ENCODE data around the gene CFH.
"Not testable (repeated sequence)": the region's sequence is repeated elsewhere in the genome, so short reads cannot be mapped to it uniquely, and the experiment has no call there.

The CFH gene

DNA sequence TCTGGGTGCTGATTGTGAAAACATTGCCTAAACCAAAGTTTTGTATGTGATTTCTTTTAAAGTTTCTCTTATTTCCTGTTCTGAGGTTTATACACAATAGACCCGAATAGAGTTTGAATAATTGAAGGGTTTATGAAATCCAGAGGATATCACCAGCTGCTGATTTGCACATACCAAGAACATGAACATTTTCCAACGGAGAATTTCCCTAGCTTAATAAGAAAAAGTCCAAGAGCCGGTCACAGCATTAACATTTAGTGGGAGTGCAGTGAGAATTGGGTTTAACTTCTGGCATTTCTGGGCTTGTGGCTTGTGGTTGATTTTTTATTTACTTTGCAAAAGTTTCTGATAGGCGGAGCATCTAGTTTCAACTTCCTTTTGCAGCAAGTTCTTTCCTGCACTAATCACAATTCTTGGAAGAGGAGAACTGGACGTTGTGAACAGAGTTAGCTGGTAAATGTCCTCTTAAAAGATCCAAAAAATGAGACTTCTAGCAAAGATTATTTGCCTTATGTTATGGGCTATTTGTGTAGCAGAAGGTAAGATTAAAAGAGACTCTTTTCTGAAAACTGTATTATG lies at the start of gene CFH:
TSS of gene CFH (plus strand) at position 407 of the 579 bp plus-strand sequence. CDS start at position 482, 75 bp downstream.
- DNase-seq: no peak

DNA sequence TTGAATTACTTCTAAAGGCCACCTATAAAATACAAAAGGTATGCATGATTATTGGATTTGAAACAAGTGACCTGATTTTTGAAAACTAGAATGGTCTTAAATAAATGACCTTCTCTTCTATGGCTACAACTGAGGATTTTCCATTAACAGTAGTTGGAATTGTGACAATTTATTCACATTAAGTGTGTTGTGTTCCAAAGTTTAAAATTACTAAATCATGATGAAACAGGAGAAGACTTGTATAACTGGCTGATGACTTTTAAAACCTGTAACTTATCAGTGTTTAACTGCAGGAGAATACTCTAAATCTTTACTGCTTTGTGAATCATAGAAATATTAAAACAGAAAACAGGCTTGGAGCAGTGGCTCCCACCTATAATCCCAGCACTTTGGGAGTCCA lies 48.2 kb upstream of the CFH start:
- no peak for DNase-seq

DNA sequence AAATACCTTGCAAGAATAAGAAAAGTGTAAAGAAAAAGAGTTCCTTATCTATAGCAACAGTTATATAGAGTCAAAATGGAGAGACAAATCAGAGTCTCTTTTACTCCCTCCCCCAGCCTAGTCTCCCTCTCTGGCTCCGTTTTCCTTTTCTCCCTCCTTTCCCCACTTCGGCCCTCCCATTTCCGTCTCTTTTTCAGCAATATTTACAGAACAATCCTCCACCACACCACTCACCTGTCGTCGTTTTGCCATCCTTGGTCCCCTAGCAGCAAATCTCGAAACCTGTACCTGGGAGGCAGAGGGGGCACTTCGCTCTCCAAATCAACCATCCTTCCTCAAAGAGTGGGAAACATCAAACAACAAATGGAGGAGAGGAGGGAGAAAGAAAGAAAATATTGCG lies 43.9 kb upstream of the CFH start:
- DNase-seq: no peak

DNA sequence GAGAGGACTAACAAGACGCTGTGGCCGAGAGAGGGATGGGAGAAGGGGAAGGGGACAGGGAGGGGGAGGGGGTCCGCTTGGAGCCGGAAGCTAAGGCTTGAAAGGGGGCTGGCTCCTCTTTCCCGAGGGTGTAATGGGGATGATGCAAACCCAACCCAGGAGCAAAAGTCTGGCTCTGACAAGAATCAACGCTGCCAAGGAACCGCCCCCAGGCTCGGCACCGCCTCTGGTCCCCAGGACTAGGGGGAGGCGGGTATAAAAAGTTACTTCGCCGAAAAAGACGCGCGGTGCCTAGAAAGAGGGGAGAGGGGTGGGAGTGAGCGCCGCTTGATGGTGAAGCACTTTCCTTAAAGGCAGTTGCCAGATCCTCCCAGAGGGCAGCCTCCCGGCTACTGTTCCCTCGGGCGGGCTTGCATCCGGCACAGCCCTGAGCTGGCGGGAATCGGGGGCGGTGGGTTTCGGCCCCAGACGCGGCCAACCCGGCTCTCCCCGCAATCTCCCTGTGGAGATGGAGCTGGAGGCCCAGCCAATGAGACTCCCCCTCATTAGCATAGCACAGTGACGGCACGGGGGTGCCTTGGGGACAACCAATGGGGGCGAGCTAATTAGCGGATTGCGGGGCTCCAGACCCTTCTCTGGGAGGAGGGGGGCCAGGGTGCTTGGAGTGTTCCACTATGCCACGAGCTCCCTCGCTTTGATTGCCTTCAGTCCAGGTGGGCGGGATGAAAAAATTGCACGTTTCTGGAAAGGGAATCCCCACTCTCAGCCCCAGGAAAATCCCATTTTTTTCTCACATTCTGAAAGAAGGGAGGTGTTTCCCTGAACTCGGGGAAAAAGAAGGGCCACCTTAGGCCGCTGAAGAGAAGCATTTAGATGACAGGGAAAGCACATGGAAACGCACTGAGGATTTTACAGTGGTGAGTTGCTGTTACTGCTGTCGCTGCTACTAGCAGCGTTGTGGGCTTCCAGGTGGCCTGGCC lies 43.2 kb upstream of the CFH start, which contains the start of gene KCNT2:
TSS of gene KCNT2 (minus strand) at position 51 of the 980 bp plus-strand sequence. CDS start 131 bp downstream, outside the sequence.
- DNase-seq: no peak

DNA sequence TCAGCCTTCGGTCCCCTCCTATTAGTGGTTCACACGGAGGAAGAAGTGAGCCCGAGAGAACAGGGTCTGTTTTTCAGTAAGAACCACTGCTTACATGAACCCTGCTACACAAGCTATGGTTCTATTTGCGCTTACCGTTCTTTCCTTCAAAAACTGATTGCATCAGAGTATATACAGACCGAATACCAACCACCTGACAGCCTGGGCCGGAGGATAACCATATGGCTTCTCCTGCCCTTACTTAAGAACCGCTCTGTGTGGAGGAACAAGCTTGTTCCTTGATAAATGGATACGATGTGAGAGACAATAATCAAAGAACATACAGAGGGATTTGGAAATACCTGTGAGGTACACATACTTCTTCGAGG lies 42.5 kb upstream of the CFH start:
- no peak for DNase-seq

DNA sequence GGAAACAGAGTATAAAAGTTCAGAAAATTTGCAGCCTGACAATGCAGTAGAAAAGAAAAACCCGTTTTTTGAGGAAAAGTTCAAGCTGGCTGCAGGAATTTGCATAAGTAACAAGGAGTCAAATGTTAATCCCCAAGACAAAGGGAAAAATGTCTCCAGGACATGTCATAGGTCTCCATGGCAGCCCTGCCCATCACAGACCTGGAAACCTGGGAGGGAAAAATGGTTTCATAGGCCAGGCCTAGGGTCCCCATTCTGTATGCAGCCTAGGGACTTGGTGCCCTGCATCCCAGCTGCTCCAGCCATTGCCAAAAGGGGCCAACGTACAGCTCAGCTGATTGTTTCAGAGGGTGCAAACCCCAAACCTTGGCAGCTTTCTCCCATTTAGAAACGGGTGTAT lies 40.0 kb upstream of the CFH start:
- DNase-seq: no peak

DNA sequence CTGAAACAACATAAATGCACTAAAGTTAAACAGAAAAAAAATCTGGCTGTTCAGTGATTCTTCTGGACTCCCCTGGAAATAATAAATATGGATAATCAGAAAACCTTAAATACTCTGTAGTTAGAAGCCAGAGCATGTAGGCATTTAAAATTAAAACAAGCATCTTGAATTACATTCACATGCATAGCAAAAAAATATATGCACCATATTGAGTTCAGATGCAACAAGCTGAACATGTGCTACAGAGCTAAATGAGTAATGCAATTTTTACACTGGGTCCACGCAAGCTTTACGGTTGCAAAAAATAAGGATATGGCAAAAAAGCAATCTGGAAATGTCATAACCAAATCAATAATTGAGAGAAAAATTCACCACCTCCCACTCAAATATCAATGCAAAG lies 32.1 kb upstream of the CFH start:
- DNase-seq: no peak

DNA sequence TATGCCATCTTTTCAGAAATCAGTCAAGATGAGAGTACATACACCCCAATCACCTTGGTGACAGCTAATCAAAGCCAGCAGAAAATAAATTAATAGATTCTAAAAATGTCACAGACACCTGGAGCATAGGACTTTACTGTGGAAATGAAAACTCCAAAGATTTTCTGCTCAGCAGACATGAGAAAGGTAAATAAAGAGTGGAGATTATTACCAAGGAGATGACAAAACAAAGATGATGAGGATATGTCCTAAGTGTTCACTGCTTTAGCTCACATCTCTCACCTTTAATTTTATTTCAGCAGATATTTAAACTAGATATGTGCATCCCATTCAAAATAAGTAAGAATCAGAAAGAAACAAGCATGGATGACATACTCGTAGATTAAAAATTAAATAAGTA lies 28.8 kb upstream of the CFH start:
- no peak for DNase-seq

DNA sequence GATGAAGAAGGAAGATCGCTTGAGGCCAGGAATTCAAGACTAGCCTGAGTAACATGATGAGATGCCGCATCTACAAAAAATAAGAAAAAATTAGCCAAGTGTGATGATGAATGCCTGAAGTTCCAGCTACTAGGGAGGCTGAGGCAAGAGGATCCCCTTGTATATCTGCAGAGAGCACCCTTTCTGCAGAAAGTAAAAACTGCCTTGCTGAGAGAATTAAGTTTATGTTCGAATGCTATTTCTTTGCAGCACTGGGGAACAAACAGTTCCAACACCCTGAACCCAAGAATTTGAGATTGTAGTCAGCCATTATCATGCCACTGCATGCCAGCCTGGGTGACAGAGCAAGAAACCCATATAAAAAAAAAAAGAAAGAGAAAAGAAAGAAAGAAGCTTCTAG lies 23.0 kb upstream of the CFH start:
- DNase-seq: no peak

DNA sequence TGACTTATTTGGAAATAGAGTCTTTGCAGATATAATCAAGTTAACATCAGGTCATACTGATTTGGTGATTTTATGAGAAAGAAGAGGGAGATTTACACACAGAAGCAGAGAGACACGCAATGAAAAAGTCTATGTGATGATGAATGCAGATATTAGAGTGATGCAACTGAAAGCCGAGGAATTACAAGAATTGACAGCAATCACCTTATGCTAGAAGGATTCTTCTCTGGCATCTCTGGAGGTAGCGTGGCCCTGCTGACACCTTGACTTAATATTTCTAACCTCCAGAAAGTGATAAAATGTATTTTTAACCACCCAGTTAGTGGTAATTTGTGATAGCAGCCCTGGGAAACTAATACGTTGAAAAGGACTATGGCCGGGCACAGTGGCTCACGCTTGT lies 14.2 kb upstream of the CFH start:
- DNase-seq: no peak

DNA sequence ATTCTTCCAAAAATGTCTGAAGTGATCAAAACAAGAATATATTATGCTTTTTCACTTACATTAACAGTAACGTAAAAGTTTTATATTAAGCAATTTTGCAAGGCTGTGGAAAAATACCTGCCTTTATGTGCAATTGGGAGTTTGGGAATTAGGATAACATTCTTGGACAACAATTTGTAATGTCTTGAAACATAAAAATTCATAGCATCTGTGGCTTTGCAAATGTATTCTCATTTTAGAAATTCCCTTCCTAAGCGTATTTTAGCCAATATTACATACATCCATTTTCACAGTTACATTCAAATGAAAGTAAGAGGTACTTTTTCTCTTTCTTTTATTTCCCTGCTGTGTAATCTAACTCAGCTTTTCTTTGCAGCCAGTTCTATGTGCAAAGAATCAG lies 13.4 kb upstream of the CFH start:
- DNase-seq: no peak

DNA sequence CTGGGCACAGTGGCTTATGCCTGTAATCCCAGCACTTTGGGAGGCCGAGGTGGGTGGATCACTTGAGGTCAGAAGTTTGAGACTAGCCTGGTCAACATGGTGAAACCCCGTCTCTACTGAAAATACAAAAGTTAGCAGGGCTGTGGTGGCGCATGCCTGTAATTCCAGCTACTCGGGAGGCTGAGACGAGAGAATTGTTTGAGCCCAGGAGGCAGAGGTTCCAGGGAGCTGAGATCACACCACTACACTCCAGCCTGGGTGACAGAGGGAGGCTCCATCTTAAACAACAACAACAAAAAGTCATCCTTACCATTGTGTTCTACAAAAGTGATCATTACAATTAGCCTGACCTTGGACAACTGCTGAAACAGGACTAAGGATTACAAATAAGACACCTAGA lies 12.6 kb upstream of the CFH start:
- DNase-seq: not testable (repeated sequence)

DNA sequence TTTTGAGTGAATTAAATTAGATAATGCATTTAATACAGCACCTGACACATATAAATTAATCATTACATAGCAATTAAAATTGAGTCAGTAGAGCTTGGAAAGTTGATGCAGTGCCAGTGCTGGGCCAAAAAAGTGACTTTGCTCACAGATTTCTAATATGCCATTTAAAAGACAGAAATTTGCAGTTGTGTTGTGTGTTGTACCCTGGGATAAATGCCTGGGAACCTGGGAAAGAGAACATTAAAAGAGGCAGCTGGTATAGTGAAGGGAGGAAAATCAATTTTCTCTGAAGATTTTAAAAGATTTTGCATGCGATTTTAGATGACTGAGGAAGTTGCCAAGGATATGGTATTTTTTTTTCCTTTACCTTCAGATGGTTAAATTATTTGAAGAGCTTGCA lies 10.9 kb upstream of the CFH start:
- no peak for DNase-seq

DNA sequence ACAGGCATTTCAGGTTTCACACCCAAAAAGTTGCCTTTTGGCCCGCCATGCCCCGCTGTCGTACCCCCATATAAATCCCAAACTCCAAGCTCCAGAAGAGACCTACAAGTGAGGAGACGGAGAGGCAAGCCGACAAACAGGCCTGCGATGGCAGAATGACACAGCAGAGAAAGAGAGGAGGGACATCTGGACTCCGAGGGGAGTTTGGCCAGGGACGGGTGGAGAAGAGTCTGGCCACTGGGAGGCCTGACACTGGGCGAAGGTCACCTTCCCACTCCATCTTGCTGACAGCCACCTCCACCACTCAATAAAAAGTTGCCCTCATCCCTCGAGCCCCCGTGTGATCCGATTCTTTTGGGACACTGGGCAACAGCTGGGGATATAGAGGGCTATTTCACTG lies 1.9 kb upstream of the CFH start:
- no peak for DNase-seq

DNA sequence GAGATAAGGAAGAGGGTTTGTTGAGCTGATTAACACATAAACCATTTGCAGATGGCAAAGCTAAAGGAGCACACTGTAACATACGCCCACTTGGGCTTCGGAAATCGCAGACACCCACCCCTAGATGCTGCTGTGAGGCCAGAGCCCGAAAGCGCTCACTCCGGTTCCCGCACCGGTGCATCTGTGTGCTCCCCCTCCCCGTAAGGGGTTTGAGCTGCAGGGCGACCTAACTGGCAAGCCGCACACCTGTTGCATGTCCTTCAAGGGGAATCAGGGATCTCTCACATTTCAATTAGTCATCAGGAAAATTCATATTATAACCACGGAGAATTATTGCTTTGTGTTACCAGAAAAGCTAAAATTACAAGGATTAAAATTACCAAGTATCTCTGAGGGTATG lies 1.4 kb upstream of the CFH start:
- DNase-seq: no peak

DNA sequence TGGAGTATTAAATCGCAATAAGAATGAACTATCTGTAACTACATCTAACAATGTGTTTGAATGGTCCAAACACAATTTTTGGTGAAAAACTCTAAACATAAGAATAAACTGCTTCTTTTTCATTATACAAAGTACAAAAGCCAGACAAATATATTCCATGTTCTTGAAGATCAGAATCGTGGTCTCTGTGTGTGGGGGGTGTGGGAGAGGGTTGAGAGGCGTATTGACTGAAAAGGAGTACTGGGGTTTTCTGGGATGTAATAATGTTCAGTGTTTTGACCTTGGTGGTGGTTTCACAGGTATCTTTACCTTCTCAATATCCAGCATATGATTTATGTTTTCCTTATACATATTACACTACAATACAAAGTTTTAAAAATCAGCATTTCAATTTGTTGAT lies 764 bp upstream of the CFH start:
- DNase-seq: no peak

DNA sequence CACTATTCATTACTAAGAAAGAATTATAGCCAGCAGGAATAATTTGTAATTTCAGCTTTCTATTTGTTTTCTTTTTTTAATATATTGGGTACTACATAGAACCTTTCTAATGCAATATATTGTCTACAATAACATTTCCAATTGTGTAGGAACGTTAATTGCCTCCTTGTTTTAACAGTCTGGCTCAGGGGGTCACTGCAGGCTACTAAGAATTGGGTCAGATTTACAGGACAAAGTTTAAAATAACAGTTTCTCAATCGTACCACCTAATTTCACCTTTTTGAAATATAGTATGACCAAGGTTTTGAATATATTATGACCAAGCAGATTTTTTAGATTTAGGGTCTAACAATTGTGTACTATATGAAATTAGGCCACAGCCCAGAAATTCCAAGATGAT lies 2.4 kb downstream of the CFH start:
- no peak for DNase-seq

DNA sequence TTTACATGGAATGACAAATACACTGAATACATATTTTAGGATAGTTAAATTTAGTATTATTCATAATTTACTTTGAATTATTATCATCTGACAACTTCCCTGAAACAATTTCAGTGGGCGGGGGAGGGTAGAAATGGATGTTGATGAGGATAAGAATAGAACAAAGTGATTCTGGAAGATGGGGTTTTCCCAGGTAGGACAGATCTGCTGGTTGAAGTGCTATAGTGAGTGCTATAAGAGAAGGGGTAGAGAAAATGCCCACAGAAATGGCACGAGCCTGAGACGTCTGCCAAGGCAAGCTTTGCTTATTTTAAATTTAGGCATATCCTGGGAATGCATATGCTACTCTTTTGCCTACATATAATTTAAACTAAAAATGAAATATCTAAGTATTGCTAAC lies 3.2 kb downstream of the CFH start:
- no peak for DNase-seq

DNA sequence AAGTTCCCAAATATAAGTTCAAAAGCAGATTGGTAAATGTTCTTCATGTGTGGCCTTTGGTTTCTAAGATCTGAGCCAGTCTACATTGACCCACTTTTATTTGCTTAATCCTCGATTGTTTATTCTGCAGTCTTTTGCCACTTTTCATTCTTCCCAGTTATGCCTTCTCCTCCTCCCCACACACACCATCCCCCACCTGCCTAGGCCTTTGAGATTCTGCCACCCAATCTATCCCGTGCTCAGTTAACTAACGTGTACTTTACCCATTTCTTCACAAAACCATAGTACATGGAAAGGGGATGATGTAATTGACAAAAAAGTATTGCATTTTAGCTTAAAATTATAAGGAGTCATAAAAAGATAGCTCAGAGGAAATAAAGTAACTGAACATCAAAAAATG lies 3.7 kb downstream of the CFH start:
- DNase-seq: no peak

DNA sequence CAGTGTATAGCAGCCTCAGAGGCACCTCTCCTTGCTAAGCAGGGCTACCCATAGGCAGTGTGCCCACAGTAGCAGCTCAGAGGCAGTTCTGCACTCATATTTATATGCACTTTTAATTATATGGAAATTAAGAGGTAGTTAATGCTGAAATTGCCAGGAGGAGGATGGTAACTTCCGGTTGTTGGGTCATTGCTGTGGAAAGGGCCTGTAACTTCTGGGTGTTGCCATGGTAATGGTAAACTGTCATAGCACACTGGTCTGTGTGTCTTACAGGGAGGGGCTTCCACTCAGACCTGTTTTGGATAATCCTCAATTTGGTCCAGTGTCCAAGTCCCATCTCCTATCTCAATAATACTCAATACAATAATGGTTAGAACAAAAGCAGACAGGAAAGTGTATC lies 7.6 kb downstream of the CFH start:
- DNase-seq: no peak

DNA sequence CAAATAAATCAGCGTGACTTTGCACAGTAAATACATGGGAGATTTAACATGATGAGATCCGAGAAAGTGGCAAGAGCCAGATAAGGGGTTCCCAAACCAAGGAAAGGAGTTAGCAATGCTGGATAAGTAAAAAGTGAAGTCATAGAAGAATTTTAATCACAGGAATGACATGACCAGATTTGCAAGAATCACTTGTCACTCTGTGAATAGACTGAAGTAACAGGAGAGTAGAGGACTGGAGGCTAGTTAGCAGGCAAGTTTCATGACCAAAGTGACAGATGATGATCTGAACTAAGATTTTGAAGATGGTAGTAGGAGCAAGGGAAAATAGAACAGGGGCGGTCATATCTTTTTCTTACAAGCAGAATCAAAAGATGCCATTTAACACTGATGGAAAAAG lies 8.4 kb downstream of the CFH start:
- no peak for DNase-seq

DNA sequence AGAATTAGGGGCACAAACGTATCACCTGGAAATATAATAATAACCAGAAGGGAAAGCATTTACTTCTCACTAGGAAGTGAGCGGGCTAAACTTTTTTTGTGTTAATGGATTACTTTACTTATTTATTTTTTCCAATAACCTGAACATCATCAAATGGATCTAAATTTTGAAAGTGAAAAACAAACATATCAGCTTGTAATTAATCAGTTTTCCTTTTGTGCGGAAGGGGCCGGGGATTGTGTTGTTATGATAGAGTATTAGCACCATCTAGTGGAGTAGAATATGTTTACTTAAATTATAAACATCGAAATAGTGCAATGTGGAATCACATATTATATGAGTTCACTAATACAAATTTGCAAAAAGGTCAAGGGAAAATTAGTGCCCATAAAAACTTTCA lies 9.0 kb downstream of the CFH start:
- DNase-seq: no peak

DNA sequence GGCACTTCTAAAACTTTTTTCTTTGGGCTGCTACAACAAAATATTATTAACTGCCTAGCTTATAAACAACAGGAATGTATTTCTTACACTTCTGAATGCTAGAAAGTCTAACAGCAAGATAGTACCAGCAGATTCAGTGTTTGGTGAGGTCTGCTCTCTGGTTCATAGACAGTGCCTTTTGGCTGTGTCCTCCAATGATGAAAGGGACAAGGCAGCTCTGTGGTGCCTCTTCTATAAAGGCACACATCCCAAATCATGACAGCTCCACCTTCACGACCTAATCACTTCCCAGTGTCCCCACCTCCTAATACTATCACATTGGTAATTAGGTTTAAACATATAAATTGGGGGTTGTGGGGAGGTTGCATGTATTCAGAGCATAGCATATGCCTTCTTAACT lies 9.5 kb downstream of the CFH start:
- DNase-seq: no peak

DNA sequence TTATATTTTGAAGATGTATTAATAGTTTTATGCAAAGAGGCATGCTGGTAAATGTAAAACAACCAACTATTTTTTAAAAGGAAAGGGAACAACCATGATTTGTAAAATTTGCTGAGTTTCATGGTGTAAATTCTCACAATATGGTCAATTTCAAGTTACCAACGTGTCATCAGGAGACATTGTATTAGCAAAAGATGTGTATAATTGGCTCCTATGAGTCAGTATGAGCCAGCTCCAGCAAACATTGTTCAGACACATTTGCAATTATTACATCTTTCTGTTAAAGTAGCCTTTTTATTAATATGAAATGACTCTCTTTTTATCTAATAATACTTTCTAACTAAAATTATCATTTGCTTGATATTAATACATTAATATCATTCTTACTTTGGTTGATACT lies 15.3 kb downstream of the CFH start:
- no peak for DNase-seq

DNA sequence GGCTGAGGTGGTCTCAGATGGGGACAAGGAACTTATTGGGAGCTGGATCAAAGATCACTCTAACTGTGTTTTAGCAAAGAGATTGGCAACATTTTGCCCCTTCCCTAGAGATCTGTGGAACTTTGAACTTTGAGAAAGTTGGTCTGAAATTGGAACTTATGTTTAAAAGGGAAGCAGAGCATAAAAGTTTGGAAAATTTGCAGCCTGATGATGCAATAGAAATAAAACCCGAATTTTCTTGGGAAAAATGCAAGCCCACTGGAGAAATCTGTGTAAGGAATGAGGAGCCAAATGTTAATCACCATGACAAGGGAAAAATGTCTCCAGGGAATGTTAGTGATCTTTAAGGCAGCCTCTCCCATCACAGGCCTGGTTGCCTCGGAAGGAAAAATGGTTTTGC lies 17.2 kb downstream of the CFH start:
- no peak for DNase-seq
